ENCODE measurements around the gene HLA-DPA1. TPM values are rescaled to one million over a fixed set of nuclear protein-coding genes. Genes with fewer than 3 reads are reported as not detected.

HLA-DPA1 gene
- total and polyA plus RNA-seq, 10 of the 15 experiments (the other 5 are each of a cell fraction or from before 2014, with no cell fraction given): 508 to 1,640 (median 829) TPM

DNA sequence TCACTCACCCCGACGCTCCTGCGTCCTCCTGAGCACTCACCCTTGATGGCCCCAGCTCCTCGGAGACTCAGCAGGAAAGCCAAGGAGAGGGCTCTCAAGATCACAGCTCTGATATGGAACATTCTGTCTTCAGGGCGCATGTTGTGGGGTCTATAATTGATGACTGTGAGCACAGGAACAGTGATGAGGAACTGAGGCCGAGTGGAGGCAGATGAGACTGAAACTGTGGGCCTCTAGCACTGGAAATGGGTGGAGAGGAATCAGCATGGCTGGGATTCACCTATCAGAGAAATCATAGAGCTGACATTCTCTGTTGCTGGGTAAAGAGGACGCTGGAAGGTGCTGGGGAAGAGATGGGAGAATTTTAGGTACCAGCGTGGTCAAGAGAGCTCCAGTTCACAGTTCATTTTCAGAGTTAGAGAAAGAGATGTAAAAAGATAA lies at the start of gene HLA-DPA1 (continued):
- TF ChIP-seq WRNIP1 (IDR thresholded peaks at IDR 0.05; ENCODE audit: borderline replicate concordance, low read depth, low read length) (peak; percentile 89; the same call in 1 of the 2 replicates), IRF4 (IDR thresholded peaks at IDR 0.05; ENCODE audit: low read depth, low read length) (peak; percentile 87), SMAD1 (IDR thresholded peaks at IDR 0.05; ENCODE audit: low read depth, partially characterized antibody) (peak; percentile 98), NR2C2 (IDR thresholded peaks at IDR 0.05; ENCODE audit: borderline replicate concordance, control insufficient read depth, insufficient read length, low read depth) (no peak), PAX5 (IDR thresholded peaks at IDR 0.05; ENCODE audit: borderline replicate concordance, low read depth, low read length) (peak; percentile 52; the same call in 1 of the 2 replicates), BCLAF1 (IDR thresholded peaks at IDR 0.05) (no peak), POLR2AphosphoS2 (IDR thresholded peaks at IDR 0.05; ENCODE audit: low read depth, low read length) (peak; percentile 98), YBX1 (IDR thresholded peaks at IDR 0.05) (no peak), TCF3 (IDR thresholded peaks at IDR 0.05; ENCODE audit: borderline replicate concordance, insufficient read depth, low read depth, low read length) (peak; percentile 65; the same call in 1 of the 2 replicates), SMAD5 (IDR thresholded peaks at IDR 0.05; ENCODE audit: low read depth) (peak; percentile 99), ATF7 (IDR thresholded peaks at IDR 0.05; ENCODE audit: low read depth) (peak; percentile 44; the same call in 1 of the 2 replicates), ZNF217 (IDR thresholded peaks at IDR 0.05) (no peak), MXI1 (IDR thresholded peaks at IDR 0.05; ENCODE audit: low read depth, low read length) (no peak; the same call in 1 of the 2 replicates), TCF12 (IDR thresholded peaks at IDR 0.05; ENCODE audit: low read depth, low read length) (no peak), JUNB (IDR thresholded peaks at IDR 0.05) (0 out of 2 replicates have a peak, but pooled peaks have one; percentile 16), MYB (IDR thresholded peaks at IDR 0.05; ENCODE audit: borderline replicate concordance, low read depth, low read length) (no peak), IRF3 (IDR thresholded peaks at IDR 0.05) (no peak), PAX8 (IDR thresholded peaks at IDR 0.05) (no peak), KLF5 (IDR thresholded peaks at IDR 0.05; ENCODE audit: partially characterized antibody) (peak; percentile 55), NFXL1 (IDR thresholded peaks at IDR 0.05; ENCODE audit: borderline replicate concordance) (no peak), BMI1 (IDR thresholded peaks at IDR 0.05; ENCODE audit: borderline replicate concordance) (no peak)
- TF ChIP-seq, protein P1, sequence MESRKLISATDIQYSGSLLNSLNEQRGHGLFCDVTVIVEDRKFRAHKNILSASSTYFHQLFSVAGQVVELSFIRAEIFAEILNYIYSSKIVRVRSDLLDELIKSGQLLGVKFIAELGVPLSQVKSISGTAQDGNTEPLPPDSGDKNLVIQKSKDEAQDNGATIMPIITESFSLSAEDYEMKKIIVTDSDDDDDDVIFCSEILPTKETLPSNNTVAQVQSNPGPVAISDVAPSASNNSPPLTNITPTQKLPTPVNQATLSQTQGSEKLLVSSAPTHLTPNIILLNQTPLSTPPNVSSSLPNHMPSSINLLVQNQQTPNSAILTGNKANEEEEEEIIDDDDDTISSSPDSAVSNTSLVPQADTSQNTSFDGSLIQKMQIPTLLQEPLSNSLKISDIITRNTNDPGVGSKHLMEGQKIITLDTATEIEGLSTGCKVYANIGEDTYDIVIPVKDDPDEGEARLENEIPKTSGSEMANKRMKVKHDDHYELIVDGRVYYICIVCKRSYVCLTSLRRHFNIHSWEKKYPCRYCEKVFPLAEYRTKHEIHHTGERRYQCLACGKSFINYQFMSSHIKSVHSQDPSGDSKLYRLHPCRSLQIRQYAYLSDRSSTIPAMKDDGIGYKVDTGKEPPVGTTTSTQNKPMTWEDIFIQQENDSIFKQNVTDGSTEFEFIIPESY (IDR thresholded peaks at IDR 0.05): no peak
- TF ChIP-seq, protein P2, sequence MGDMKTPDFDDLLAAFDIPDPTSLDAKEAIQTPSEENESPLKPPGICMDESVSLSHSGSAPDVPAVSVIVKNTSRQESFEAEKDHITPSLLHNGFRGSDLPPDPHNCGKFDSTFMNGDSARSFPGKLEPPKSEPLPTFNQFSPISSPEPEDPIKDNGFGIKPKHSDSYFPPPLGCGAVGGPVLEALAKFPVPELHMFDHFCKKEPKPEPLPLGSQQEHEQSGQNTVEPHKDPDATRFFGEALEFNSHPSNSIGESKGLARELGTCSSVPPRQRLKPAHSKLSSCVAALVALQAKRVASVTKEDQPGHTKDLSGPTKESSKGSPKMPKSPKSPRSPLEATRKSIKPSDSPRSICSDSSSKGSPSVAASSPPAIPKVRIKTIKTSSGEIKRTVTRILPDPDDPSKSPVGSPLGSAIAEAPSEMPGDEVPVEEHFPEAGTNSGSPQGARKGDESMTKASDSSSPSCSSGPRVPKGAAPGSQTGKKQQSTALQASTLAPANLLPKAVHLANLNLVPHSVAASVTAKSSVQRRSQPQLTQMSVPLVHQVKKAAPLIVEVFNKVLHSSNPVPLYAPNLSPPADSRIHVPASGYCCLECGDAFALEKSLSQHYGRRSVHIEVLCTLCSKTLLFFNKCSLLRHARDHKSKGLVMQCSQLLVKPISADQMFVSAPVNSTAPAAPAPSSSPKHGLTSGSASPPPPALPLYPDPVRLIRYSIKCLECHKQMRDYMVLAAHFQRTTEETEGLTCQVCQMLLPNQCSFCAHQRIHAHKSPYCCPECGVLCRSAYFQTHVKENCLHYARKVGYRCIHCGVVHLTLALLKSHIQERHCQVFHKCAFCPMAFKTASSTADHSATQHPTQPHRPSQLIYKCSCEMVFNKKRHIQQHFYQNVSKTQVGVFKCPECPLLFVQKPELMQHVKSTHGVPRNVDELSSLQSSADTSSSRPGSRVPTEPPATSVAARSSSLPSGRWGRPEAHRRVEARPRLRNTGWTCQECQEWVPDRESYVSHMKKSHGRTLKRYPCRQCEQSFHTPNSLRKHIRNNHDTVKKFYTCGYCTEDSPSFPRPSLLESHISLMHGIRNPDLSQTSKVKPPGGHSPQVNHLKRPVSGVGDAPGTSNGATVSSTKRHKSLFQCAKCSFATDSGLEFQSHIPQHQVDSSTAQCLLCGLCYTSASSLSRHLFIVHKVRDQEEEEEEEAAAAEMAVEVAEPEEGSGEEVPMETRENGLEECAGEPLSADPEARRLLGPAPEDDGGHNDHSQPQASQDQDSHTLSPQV (IDR thresholded peaks at IDR 0.05): no peak

Measured in GM12878 (cell line).